ENCODE measurements around the gene NSUN7. TPM values are rescaled to one million over a fixed set of nuclear protein-coding genes. Genes with fewer than 3 reads are reported as not detected.
"Not testable (repeated sequence)": the region's sequence is repeated elsewhere in the genome, so short reads cannot be mapped to it uniquely, and the experiment has no call there.

Gene NSUN7
- total RNA-seq, 1 donor from 2014 or later = 2.7 TPM

- DNase-seq = no peak
These were observed 11.9 kb upstream of the NSUN7 start for GRCh38 chr4:40737879-40738278.

- DNase-seq = no peak
These were observed 10.4 kb upstream of the NSUN7 start for GRCh38 chr4:40739347-40739746.

GRCh38 chr4:40744218-40744617 lies 5.5 kb upstream of the NSUN7 start:
- no peak for DNase-seq

GRCh38 chr4:40745285-40745984 lies 4.3 kb upstream of the NSUN7 start:
- DNase-seq = no peak

- DNase-seq = no peak
These were observed 2.4 kb upstream of the NSUN7 start for GRCh38 chr4:40747207-40747835.

- DNase-seq = peak; percentile 19
These were observed 905 bp downstream of the NSUN7 start for GRCh38 chr4:40750461-40751258.

- DNase-seq = no peak
These were observed 5.9 kb downstream of the NSUN7 start for GRCh38 chr4:40755616-40756015.

GRCh38 chr4:40763228-40763716 lies 13.5 kb downstream of the NSUN7 start:
- no peak for DNase-seq

- no peak for DNase-seq
These were observed 19.5 kb downstream of the NSUN7 start for GRCh38 chr4:40769266-40769665.

- DNase-seq = no peak
These were observed 28.3 kb downstream of the NSUN7 start for GRCh38 chr4:40778090-40778489.

GRCh38 chr4:40782876-40783275 lies 33.1 kb downstream of the NSUN7 start:
- DNase-seq = no peak

- DNase-seq = no peak
These were observed 36.0 kb downstream of the NSUN7 start for GRCh38 chr4:40785727-40786126.

- no peak for DNase-seq
These were observed 38.6 kb downstream of the NSUN7 start for GRCh38 chr4:40788331-40788730.

- no peak for DNase-seq
These were observed 39.3 kb downstream of the NSUN7 start for GRCh38 chr4:40789031-40789430.

- DNase-seq = no peak
These were observed 40.0 kb downstream of the NSUN7 start for GRCh38 chr4:40789771-40790170.

- no peak for DNase-seq
These were observed 50.3 kb downstream of the NSUN7 start for GRCh38 chr4:40800064-40800463.

GRCh38 chr4:40804598-40804997 lies 54.8 kb downstream of the NSUN7 start:
- no peak for DNase-seq

- DNase-seq = no peak
These were observed 59.2 kb downstream of the NSUN7 start for GRCh38 chr4:40808926-40809457.

GRCh38 chr4:40811956-40812355 lies 62.2 kb downstream of the NSUN7 start:
- DNase-seq = no peak

- no peak for DNase-seq
These were observed 62.6 kb downstream of the NSUN7 start for GRCh38 chr4:40812386-40812785.

- no peak for DNase-seq
These were observed 63.1 kb downstream of the NSUN7 start for GRCh38 chr4:40812856-40813255.

- not testable (repeated sequence) for DNase-seq
These were observed 67.4 kb downstream of the NSUN7 start for GRCh38 chr4:40817157-40817556.

- DNase-seq = no peak
These were observed 70.3 kb downstream of the NSUN7 start for GRCh38 chr4:40820101-40820500.
